Measurements from ENCODE around the gene ERBB4. TPM values are rescaled to one million over a fixed set of nuclear protein-coding genes. Genes with fewer than 3 reads are reported as not detected.
"Not testable (repeated sequence)": the region's sequence is repeated elsewhere in the genome, so short reads cannot be mapped to it uniquely, and the experiment has no call there.

ERBB4 gene
- total RNA-seq, 1 donor from 2014 or later = 22.6 TPM

- H3K4me1 ChIP-seq = no peaks in the 10 kb centered on the region
- DNase-seq (no peak), ATAC-seq (no peak)
- H3K4me3 ChIP-seq = no peak overlapping the region
- H3K27ac ChIP-seq = no peak overlapping the region
- no peaks in the 10 kb centered on the region for H3K36me3 ChIP-seq
- no peaks in the 10 kb centered on the region for H3K9me3 ChIP-seq
- intact Hi-C loops (cut with DNase I) = no loop called here
- H3K27me3 ChIP-seq = no peaks in the 10 kb centered on the region
- TF ChIP-seq CTCF (IDR thresholded peaks at IDR 0.05) = no peak
Measured at GRCh38 chr2:211729433-211729832, 809.2 kb downstream of the ERBB4 start.

GRCh38 chr2:211724933-211725332 lies 813.7 kb downstream of the ERBB4 start:
- no peak overlapping the region for H3K4me3 ChIP-seq
- no peaks in the 10 kb centered on the region for H3K36me3 ChIP-seq
- no peaks in the 10 kb centered on the region for H3K4me1 ChIP-seq
- DNase-seq (no peak), ATAC-seq (no peak)
- H3K9me3 ChIP-seq = no peaks in the 10 kb centered on the region
- no peaks in the 10 kb centered on the region for H3K27me3 ChIP-seq
- H3K27ac ChIP-seq = no peak overlapping the region
- no peak for TF ChIP-seq CTCF (IDR thresholded peaks at IDR 0.05)
- intact Hi-C loops (cut with DNase I) = no loop called here

- DNase-seq (no peak), ATAC-seq (no peak)
- Histone ChIP-seq H3K27me3 (no peaks in the 10 kb centered on the region), H3K4me1 (no peaks in the 10 kb centered on the region), H3K4me3 (no peak overlapping the region), H3K27ac (no peak overlapping the region), H3K9me3 (no peaks in the 10 kb centered on the region), H3K36me3 (no peaks in the 10 kb centered on the region)
- no peak for TF ChIP-seq CTCF (IDR thresholded peaks at IDR 0.05)
- intact Hi-C loops (cut with DNase I) = no loop called here
Measured at GRCh38 chr2:211723398-211723797, 815.2 kb downstream of the ERBB4 start.

GRCh38 chr2:211722928-211723327 lies 815.7 kb downstream of the ERBB4 start:
- Histone ChIP-seq H3K27ac (no peak overlapping the region), H3K4me3 (no peak overlapping the region), H3K4me1 (no peaks in the 10 kb centered on the region), H3K27me3 (no peaks in the 10 kb centered on the region), H3K36me3 (no peaks in the 10 kb centered on the region), H3K9me3 (no peaks in the 10 kb centered on the region)
- ATAC-seq (no peak), DNase-seq (no peak)
- intact Hi-C loops (cut with DNase I) = no loop called here
- TF ChIP-seq CTCF (IDR thresholded peaks at IDR 0.05) = no peak

GRCh38 chr2:211721874-211722273 lies 816.7 kb downstream of the ERBB4 start:
- H3K9me3 ChIP-seq; intact Hi-C loops (cut with DNase I); H3K36me3 ChIP-seq; H3K4me1 ChIP-seq; DNase-seq; H3K27ac ChIP-seq; H3K27me3 ChIP-seq; H3K4me3 ChIP-seq; ATAC-seq: not testable (repeated sequence)

GRCh38 chr2:211709389-211709788 lies 829.2 kb downstream of the ERBB4 start:
- Histone ChIP-seq H3K27me3 (no peaks in the 10 kb centered on the region), H3K4me1 (no peaks in the 10 kb centered on the region), H3K4me3 (no peak overlapping the region), H3K9me3 (no peaks in the 10 kb centered on the region), H3K27ac (no peak overlapping the region), H3K36me3 (no peaks in the 10 kb centered on the region)
- no peak for ATAC-seq
- no peak for TF ChIP-seq CTCF (IDR thresholded peaks at IDR 0.05)
- intact Hi-C loops (cut with DNase I) = no loop called here
- no peak for DNase-seq

Data from upper lobe of right lung (tissue), 1 donor.